ENCODE results near the gene B4GALT6. TPM values are rescaled to one million over a fixed set of nuclear protein-coding genes. Genes with fewer than 3 reads are reported as not detected.

B4GALT6 gene
- polyA plus RNA-seq, 1 donor (not counting 4 experiments of a cell fraction or from before 2014, with no cell fraction given): 7.1 TPM

DNA sequence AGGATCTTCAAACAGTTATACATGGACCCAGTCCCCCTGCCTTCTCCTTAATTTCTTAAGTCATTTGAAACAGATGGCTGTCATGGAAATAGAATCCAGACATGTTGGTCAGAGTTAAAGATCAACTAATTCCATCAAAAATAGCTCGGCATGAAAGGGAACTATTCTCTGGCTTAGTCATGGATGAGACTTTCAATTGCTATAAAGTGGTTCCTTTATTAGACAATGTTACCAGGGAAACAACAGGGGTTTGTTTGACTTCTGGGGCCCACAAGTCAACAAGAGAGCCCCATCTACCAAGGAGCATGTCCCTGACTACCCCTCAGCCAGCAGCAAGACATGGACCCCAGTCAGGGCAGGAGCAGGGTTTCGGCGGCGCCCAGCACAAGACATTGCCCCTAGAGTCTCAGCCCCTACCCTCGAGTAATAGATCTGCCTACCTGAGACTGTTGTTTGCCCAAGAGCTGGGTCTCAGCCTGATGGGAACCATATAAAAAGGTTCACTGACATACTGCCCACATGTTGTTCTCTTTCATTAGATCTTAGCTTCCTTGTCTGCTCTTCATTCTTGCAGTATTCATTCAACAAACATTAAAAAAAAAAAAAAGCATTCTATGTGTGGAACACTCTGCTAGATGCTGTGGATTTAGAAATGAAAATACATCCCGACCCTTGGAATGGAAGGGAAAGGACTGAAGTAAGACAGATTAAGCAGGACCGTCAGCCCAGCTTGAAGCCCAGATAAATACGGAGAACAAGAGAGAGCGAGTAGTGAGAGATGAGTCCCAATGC lies 88.1 kb downstream of the B4GALT6 start:
- no peak for DNase-seq (ENCODE audit: low read depth, low spot score)
- H3K79me2 ChIP-seq (ENCODE audit: control insufficient read depth, insufficient read depth, low read length): no peaks in the 10 kb centered on the region

DNA sequence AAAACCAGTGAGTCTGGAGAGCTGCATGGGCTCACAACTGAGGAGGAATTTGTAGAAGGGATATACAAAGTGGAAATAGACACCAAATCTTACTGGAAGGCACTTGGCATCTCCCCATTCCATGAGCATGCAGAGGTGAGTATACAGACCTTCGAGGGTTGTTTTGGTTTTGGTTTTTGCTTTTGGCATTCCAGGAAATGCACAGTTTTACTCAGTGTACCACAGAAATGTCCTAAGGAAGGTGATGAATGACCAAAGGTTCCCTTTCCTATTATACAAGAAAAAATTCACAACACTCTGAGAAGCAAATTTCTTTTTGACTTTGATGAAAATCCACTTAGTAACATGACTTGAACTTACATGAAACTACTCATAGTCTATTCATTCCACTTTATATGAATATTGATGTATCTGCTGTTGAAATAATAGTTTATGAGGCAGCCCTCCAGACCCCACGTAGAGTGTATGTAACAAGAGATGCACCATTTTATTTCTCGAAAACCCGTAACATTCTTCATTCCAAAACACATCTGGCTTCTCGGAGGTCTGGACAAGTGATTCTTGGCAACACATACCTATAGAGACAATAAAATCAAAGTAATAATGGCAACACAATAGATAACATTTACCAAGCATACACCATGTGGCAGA lies 89.1 kb downstream of the B4GALT6 start:
- Histone ChIP-seq H3K27ac (ENCODE audit: control insufficient read depth, insufficient read depth, low read length) (no peak overlapping the region), H3K4me3 (ENCODE audit: control insufficient read depth in 2 of 3, extremely low read depth in 1 of 3, insufficient read depth in 2 of 3, low read depth in 1 of 3, low read length in 3 of 3) (no peak overlapping the region), H4K20me1 (ENCODE audit: control insufficient read depth, extremely low read depth, insufficient read depth, low read length) (no peaks in the 10 kb centered on the region), H3K9me3 (ENCODE audit: control insufficient read depth, low read depth, low read length) (no peaks in the 10 kb centered on the region), H3K9me1 (ENCODE audit: control insufficient read depth, extremely low read depth, insufficient read depth, low read length) (no peaks in the 10 kb centered on the region), H3K9ac (ENCODE audit: control insufficient read depth, extremely low read depth, insufficient read depth, low read length) (no peak overlapping the region), H2AFZ (ENCODE audit: control insufficient read depth, low read length) (no peak overlapping the region), H3K79me2 (ENCODE audit: control insufficient read depth, insufficient read depth, low read length) (no peaks in the 10 kb centered on the region), H3K36me3 (ENCODE audit: control insufficient read depth in 2 of 2, extremely low read depth in 1 of 2, insufficient read depth in 2 of 2, low read length in 2 of 2) (no peaks in the 10 kb centered on the region), H3K4me2 (ENCODE audit: control insufficient read depth, extremely low read depth, insufficient read depth, low read depth, low read length) (no peak overlapping the region), H3K4me1 (ENCODE audit: control insufficient read depth, extremely low read depth, insufficient read depth, low read length) (peaks cover 8% of the 10 kb centered on the region), H3K27me3 (ENCODE audit: control insufficient read depth, extremely low read depth, insufficient read depth, low read length) (no peaks in the 10 kb centered on the region)
- no peak for TF ChIP-seq EZH2 (IDR thresholded peaks at IDR 0.05; ENCODE audit: low read length)
- TF ChIP-seq, protein P1, sequence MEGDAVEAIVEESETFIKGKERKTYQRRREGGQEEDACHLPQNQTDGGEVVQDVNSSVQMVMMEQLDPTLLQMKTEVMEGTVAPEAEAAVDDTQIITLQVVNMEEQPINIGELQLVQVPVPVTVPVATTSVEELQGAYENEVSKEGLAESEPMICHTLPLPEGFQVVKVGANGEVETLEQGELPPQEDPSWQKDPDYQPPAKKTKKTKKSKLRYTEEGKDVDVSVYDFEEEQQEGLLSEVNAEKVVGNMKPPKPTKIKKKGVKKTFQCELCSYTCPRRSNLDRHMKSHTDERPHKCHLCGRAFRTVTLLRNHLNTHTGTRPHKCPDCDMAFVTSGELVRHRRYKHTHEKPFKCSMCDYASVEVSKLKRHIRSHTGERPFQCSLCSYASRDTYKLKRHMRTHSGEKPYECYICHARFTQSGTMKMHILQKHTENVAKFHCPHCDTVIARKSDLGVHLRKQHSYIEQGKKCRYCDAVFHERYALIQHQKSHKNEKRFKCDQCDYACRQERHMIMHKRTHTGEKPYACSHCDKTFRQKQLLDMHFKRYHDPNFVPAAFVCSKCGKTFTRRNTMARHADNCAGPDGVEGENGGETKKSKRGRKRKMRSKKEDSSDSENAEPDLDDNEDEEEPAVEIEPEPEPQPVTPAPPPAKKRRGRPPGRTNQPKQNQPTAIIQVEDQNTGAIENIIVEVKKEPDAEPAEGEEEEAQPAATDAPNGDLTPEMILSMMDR (optimal IDR thresholded peaks at IDR 0.05 in 1 of 3, IDR thresholded peaks at IDR 0.05 in 1 of 3, conservative IDR thresholded peaks at IDR 0.05 in 1 of 3; ENCODE audit: extremely low read depth in 1 of 3, insufficient read depth in 2 of 3, low read length in 3 of 3): no peak
- dilution Hi-C loops (cut with MboI; ENCODE audit: extremely low pct_ligation_motif_present, low sequenced_read_pairs): no loop called here
- FAIRE-seq: no peak
- no peak for DNase-seq (ENCODE audit: low read depth, low spot score)

More for the DNA sequence above, 88.1 kb downstream of the B4GALT6 start:
- H3K4me2 ChIP-seq (ENCODE audit: control insufficient read depth, extremely low read depth, insufficient read depth, low read depth, low read length): no peak overlapping the region
- no peak overlapping the region for H3K9ac ChIP-seq (ENCODE audit: control insufficient read depth, extremely low read depth, insufficient read depth, low read length)
- no peaks in the 10 kb centered on the region for H4K20me1 ChIP-seq (ENCODE audit: control insufficient read depth, extremely low read depth, insufficient read depth, low read length)
- dilution Hi-C loops (cut with MboI; ENCODE audit: extremely low pct_ligation_motif_present, low sequenced_read_pairs): no loop called here
- TF ChIP-seq, protein P1 (optimal IDR thresholded peaks at IDR 0.05 in 1 of 3, IDR thresholded peaks at IDR 0.05 in 1 of 3, conservative IDR thresholded peaks at IDR 0.05 in 1 of 3; ENCODE audit: extremely low read depth in 1 of 3, insufficient read depth in 2 of 3, low read length in 3 of 3): no peak
- no peak overlapping the region for H3K4me3 ChIP-seq (ENCODE audit: control insufficient read depth in 2 of 3, extremely low read depth in 1 of 3, insufficient read depth in 2 of 3, low read depth in 1 of 3, low read length in 3 of 3)
- no peaks in the 10 kb centered on the region for H3K4me1 ChIP-seq (ENCODE audit: control insufficient read depth, extremely low read depth, insufficient read depth, low read length)
- no peaks in the 10 kb centered on the region for H3K36me3 ChIP-seq (ENCODE audit: control insufficient read depth in 2 of 2, extremely low read depth in 1 of 2, insufficient read depth in 2 of 2, low read length in 2 of 2)
- H3K27ac ChIP-seq (ENCODE audit: control insufficient read depth, insufficient read depth, low read length): no peak overlapping the region
- H3K27me3 ChIP-seq (ENCODE audit: control insufficient read depth, extremely low read depth, insufficient read depth, low read length): no peaks in the 10 kb centered on the region
- H2AFZ ChIP-seq (ENCODE audit: control insufficient read depth, low read length): no peak overlapping the region
- no peak for FAIRE-seq
- H3K9me3 ChIP-seq (ENCODE audit: control insufficient read depth, low read depth, low read length): no peaks in the 10 kb centered on the region
- no peaks in the 10 kb centered on the region for H3K9me1 ChIP-seq (ENCODE audit: control insufficient read depth, extremely low read depth, insufficient read depth, low read length)

All from keratinocyte (primary cell).